A204.1 (cell line): Measurements from ENCODE around the gene PHOSPHO2.

Experiments
- FAIRE-seq: peaks from 2 replicates; lab custom pipeline; 2012; peaks lifted over from hg19 to GRCh38; lab: Jason Lieb, UNC

The PHOSPHO2 gene

DNA sequence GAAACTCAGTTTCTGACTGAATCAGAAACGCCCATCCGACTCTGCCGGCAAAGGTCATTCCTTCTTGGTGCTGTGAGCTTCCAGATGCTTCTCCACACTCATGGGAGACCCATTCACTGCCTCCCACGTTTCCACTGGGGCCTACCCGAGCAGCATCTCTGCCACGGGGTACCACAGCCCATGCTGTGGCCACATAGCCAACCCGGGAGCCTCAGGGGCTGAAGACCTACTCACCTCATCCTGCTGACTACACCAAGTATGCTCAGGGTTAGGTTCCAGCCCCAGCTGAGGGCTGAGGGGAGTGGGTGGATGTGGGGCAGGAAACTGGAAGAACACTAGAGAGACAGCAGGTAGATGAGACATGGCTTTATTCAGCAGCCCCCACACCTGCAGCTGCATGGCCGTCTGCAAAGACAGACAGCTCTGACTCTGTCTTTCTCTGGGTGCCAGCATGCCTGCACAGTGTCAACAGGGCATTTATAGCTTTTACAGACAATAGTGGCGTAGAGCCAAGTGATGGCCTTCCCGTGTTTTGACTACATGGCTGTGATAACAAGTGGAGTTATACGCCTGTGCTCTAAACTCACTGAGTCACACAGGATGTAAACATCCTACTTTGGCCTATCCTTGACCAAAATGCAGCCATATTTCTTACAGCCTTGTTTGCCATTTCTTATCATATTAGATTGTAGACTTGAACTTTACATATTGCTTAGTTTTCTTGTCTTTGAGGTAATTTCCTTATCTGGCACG is 22.8 kb downstream of the PHOSPHO2 start:
- no peak for FAIRE-seq

DNA sequence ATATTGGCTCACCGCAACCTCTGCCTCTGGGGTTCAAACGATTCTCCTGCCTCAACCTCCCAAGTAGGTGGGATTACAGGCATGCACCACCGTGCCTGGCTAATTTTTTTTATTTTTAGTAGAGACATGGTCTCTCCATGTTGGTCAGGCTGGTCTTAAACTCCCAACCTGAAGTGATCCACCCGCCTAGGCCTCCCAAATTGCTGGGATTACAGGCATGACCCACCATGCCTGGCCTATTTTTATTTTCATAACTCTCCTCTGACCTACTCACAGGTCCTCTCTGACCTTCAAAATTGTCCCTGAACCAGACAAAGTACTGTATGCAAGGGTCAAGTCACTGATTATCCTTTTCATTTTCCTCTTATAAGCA is 23.4 kb downstream of the PHOSPHO2 start:
- FAIRE-seq, result no peak

DNA sequence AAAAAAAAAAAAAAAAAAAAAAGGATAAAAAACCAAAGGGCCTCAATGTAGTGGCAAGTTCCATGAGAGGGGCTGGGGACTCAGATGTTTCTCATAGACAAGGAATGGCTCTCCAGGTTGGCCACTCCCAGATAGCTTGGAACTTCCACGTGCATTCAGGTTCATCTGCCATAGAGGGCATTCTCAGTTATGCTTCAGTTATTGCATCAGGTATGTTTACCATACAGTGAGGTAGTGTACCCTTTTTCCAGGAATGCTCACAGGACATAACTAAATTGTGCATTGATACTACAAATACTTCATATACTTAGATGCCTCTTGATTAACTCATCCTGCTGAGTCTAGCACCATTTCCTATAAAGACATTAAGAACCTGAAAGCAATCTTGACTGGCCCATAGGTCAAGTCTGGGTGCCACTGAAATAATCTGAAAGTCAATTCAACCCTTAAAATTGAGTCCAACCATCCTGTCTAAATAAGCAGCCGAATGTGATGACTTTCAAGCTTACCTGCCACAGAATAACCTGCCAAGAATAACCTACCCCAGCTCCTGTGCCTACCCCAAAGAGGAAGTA is 24.7 kb downstream of the PHOSPHO2 start:
- no peak for FAIRE-seq

DNA sequence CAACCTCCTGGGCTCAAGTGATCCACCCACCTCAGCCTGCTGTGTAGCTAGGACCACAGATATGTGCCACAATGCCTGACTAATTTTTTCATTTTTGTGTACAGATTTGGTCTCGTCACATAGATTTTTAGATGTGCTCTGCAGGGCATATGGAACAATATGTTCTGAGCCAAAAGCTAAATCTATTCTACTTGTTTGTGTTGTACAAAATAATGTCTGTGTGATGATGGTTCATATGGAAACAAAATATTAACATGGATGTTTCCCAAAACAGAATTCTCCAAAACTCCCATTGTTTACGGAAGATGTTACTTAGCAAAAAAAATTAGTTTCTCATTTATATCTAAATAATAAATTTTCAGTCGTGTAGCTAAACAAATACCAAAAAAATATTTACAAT is 26.7 kb downstream of the PHOSPHO2 start:
- FAIRE-seq, result no peak

DNA sequence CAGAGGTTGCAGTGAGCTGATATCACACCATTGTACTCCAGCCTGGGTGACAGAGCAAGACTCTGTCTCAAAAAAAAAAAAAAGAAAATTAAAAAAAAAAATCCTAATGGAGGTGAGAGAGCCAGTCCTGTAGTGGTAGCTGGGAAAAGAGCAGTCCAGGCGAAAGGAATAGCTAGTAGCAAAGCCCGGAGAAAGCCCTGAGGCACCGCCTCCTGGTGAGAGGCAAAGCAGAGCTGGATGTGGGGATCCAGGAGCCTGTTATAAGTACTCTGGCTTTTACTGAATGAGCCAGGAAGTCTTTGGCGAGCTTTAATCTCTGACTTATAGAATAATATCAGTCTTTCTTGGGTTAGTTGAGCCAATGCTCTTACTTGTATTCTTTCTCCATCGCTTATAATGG is 32.8 kb downstream of the PHOSPHO2 start:
- no peak for FAIRE-seq

DNA sequence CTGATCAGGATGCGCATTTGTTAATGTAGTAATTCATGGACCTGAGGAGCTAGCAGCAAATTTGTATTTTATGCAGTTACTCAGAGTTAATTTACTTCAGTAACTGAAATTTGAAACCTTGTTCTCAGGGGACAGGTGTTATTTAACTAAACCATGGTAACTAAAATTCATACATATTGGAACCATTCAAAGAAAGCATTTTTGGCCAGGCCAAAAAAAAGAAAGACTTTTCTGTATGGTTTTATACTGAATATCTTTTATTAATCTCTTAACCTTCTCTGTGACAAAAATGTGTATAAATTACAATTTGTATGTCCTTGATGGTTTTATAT is 35.0 kb downstream of the PHOSPHO2 start:
- no peak for FAIRE-seq

DNA sequence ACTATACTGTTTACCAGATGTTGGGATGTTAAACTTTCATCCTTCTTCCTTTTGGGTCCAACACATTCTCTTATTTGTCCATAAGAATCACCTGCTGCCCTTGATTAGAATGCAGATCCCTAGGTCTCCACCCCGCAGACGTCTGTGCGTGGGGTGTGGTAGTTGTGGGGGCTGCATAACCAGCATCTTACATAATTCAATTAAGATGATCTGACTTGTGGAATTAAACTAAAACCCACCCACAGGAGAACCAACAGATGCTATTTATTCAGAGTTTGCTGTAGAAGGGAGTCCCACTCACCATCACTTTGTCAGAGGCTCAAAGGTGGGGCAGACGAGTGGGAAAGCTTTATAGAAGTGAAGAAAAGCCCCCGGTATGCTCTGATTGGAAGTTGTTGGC is 37.8 kb downstream of the PHOSPHO2 start:
- no peak for FAIRE-seq

DNA sequence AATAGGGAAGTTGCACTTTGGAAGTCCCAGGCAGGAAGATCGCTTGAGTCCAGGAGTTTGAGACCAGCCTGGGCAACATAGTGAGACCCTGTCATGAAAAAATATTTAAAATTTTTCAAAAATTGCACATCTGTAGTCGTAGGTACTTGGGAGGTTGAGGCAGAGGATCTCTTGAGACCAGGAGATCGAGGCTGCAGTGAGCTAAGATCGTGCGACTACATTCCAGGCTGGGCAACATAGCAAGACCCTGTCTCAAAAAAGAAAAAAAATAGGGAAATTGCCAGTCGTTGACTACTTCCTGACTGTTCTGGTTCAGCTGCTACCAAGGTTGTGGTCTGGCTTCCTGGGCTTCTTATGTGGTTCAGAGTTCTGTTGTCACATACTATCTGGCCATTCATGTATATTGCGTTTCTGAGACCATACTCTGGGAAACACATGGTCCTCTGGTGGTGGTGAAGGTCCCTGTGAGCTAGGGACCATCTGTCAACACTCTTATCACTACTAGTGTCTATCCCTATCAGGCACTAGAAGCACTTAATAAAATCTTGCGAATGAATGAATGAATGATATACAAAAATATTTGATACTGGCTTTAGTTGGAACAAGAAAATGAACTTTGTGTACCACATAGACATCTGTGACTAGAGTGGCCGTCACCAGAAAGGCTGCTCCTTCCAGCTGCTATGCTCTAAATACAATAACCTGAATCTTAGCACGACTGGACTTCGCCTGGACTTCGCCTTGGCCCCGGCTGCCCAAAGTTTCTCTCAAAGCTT is 38.5 kb downstream of the PHOSPHO2 start:
- no peak for FAIRE-seq

DNA sequence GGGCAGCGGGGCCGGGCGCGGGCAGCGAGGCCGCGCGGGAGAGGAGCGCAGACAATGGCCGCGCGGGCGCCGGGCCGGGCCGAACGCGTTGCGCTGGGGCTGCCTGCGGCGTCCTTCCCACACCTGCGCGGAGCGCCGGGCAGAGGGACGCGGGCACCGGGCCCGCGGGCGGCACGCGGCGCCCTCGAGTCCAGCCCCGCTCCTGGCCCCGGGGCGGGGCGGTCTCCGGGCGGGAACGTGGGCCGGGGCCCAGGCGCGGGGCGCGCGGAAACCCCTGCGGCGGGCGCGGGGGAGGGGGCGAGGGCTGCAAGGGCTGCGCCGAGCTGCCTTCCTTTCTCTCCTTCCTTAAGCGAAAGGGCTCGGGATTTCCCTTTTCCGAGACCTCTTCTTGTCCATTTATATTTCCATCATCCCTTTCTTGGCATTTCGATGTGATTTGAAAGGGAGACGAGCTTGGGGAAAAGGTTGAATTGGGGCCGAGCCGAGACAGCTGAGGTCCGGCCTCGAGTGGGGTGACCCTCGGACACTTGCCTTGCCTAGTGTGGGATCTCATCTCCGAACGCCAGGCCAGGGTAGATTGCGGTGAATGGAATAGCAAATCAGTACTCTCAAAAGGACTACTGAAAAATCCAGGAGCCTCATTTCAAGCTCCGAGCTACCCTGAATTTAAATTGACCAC is 40.0 kb downstream of the PHOSPHO2 start:
- no peak for FAIRE-seq

DNA sequence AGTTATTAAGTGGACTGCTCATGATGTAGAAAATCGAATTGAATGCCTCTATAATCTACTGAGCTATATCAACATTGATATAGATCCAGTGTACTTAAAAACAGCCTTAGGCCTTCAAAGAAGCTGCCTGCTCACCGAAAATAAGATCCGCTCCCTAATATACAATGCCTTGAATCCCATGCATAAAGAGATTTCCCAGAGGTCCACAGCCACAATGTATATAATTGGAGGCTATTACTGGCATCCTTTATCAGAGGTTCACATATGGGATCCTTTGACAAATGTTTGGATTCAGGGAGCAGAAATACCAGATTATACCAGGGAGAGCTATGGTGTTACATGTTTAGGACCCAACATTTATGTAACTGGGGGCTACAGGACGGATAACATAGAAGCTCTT is 41.4 kb downstream of the PHOSPHO2 start:
- no peak for FAIRE-seq

DNA sequence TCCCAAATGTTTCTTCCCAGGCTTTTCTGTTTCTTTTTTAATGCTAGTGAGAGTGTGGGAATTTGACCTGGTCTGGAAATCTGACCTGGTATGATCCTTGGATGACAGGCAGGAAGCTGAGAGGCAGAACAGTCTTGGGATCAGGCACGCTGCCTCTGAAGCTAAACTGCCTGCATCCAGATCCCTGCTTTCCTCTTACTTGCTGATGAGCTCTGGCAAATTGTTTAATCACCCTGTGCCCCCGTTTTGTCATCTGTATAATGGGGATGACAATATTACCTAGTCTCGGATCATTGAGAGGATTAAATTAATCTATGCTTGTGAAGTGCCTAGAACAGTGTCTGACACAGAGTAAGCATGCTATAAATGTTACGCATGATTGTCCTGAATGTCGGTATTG is 42.6 kb downstream of the PHOSPHO2 start:
- FAIRE-seq, result no peak

DNA sequence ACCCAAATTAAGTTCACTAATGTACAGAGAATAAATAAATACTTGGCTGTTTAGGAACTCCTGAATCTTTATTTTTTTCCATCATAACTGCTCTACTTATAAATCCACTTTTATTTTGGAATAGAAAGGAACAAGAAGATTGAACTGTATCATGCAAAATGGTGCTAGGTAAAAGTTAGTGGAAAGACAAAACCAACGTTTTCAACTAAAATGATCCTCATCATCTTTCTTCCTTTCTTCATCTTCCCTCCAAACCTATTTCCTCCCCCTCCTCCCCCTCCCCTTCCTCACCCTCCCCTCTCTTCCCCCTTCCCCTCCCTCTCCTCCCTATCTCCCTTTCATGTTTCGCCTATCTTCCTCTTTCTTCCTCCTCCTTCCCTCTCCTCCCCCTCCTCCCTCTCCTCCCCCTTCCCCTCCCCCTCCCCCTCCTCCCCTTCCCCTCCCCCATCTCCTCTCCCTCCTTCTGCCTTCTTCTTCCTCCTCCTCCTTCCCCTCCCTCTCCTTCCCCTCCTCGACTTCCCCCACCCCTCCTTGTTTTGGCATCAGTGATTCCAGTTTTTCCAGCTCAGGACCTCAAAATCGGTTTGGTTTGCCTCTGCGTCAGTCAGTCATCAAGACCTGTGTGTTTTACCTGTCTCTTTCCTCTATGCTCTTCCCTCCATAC is 44.4 kb downstream of the PHOSPHO2 start:
- FAIRE-seq, result no peak

DNA sequence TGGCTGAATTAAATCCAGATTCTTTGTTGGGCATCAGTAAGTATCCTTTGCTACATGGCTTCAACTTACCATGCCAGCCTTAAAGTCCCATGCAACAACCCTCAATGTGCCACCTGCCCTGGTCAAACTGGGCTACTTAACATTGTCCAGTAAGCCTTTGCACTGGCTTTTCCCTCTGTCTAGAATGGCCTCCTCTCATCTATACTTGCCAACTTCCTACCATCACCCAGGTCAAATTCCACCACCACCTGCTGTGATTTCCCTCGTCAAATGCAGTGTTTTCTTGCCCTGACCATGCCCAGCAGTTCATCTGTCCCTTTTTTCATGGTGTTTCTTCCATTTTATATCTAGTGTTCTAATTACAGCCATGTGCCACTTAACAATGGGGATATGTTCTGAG is 45.1 kb downstream of the PHOSPHO2 start:
- no peak for FAIRE-seq

DNA sequence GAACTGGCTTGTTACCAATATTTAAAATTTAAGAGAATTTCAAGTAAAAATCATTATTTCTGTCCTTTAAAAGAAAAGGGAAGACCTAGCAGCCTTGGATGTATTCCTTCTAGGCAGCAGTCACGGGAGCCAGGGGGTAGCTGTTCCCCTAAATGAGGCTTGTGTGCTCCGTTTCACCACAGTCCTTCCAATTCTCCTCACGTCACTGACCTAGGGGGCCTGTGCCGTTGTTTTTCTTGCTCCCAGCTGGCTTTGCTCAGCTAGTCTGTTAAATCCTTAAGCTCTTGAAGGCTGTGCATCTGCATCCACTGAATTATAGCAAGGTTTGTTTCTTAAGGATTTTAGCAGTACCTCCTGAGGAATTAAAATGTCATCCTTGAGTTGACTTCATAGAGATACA is 49.3 kb downstream of the PHOSPHO2 start:
- FAIRE-seq, result no peak

DNA sequence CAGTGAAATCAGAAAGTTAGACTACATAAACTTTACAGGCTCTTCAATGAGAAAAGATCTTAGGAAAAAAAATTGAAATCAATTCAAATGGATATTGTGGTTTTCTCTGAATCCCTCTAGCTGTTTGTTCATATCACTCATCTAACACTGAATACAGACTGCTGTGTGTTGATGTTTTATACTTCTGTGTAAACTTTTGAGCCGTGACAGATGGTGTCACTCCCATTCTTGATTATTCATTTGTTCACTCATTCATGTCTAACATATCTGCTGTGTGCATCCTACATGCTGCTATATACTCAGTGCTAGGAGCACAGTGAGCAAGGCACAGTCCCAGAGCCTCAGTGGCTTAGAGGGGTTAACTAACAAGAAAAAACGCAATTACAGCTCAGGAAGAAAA is 52.0 kb downstream of the PHOSPHO2 start:
- FAIRE-seq, result no peak

DNA sequence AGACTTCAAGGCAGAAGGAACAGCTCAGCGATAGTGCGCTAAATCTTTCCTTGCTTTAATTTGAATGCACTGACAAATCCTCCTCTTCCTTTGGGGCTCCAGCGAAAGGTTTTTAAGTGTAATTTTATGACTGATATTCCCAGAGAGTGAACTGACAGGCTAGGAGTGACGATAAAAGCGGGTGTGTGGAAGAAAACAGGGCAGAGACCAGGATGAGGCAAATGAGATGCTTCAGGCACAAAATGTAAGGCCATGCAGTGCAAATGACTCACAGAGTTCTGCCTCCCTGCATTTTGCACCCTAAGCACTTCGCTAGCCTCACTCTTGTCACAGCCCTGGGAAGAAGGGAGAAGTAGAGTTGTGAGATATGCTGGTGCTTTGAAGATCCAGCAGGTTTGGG is 54.0 kb downstream of the PHOSPHO2 start:
- no peak for FAIRE-seq
